AG04449 (cell line): Measurements from ENCODE around the gene OR2V1.

Experiments
- CTCF ChIA-PET: fragments of 350-600 bp; formaldehyde crosslinking; extraction: SDS; loops from one replicate; lab custom pipeline; 2021; ENCODE audit warnings: antibody characterized with exemption; lab: Yijun Ruan, JAX
- POLR2A ChIA-PET: fragments of 400-600, 350-600 bp; formaldehyde crosslinking; extraction: SDS; loops from one replicate; lab custom pipeline; 2020; ENCODE audit warnings: antibody characterized with exemption, inconsistent platforms; lab: Yijun Ruan, JAX
- DNase-seq: peaks from one replicate; pipeline ENCODE4 v3.0.0-alpha.2; 2010; ENCODE audit warnings: low read depth, low spot score
- H3K4me3 ChIP-seq: 2 replicates; pipeline ENCODE4 v1.5.1; 2011; ENCODE audit warnings: low read depth, mild to moderate bottlenecking, control low read depth, low read length
- CTCF ChIP-seq: IDR thresholded peaks from one replicate; pipeline ENCODE4 v1.5.1; 2011; ENCODE audit warnings: mild to moderate bottlenecking, moderate library complexity, low read length, control low read depth, inconsistent platforms; ENCODE audit not compliant: insufficient read depth; ENCODE audit errors: missing control alignments

OR2V1 gene

GRCh38 chr5:181092428-181092827, 38.5 kb downstream of the OR2V1 start:
- H3K4me3 ChIP-seq = no peak overlapping the region
- no peak for TF ChIP-seq CTCF
- POLR2A ChIA-PET = no interaction called here
- CTCF ChIA-PET = no interaction called here
- no peak for DNase-seq

GRCh38 chr5:181088289-181088688, 42.7 kb downstream of the OR2V1 start:
- DNase-seq = no peak
- CTCF ChIA-PET = no interaction called here
- TF ChIP-seq CTCF = peak; percentile 25
- H3K4me3 ChIP-seq = no peak overlapping the region
- POLR2A ChIA-PET = no interaction called here

GRCh38 chr5:181087309-181087708, 43.7 kb downstream of the OR2V1 start:
- DNase-seq = no peak
- no peak for TF ChIP-seq CTCF
- POLR2A ChIA-PET = no interaction called here
- CTCF ChIA-PET = interaction anchor here (1.1 kb wide), 1 partner anchor 218 kb away, joined by 4 read pairs; no protein-coding TSS in a partner anchor
- H3K4me3 ChIP-seq = no peak overlapping the region

- ChIA-PET POLR2A (no interaction called here), CTCF (interaction anchor here (1.1 kb wide), 1 partner anchor 218 kb away, joined by 4 read pairs; no protein-coding TSS in a partner anchor)
- no peak overlapping the region for H3K4me3 ChIP-seq
- TF ChIP-seq CTCF = no peak
- DNase-seq = no peak
These were observed 44.1 kb downstream of the OR2V1 start for GRCh38 chr5:181086884-181087205.

GRCh38 chr5:181086026-181086883, 44.7 kb downstream of the OR2V1 start:
- TF ChIP-seq CTCF = no peak
- no peak for DNase-seq
- no peak overlapping the region for H3K4me3 ChIP-seq
- ChIA-PET POLR2A (no interaction called here), CTCF (interaction anchor here (1.1 kb wide), 1 partner anchor 217 kb away, joined by 4 read pairs; no protein-coding TSS in a partner anchor)

GRCh38 chr5:181084621-181085195, 46.3 kb downstream of the OR2V1 start:
- no peak for TF ChIP-seq CTCF
- POLR2A ChIA-PET = no interaction called here
- DNase-seq = no peak
- CTCF ChIA-PET = no interaction called here
- no peak overlapping the region for H3K4me3 ChIP-seq
